HG03280 (cell line): ENCODE data around the gene SMARCB1.

ENCODE experiments used
- ATAC-seq: cut with Tn5 transposase; IDR thresholded peaks from one replicate; pipeline ENCODE4 v1.9.1; 2021; ENCODE audit warnings: mild to moderate bottlenecking, moderate library complexity; ENCODE audit not compliant: unreplicated experiment

SMARCB1 gene

DNA sequence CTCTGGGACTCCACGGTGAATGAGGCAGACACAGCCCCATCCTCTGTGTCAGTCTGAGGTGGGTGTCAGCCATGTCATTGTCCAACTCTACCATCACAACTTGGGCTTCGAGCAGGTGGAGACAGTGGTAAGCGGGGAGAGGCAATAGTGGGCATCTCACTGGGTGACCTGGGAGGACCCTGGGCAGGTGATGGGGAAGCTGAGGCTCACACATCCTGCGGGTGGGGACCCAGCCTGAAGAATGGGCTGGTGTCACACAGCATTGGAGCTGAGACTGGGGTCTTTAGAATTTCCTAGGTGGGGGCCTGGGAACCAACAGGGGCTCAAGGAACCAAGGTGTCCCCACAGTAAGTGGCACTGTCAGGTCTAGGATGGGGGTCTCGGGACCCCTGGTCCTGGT, 7.0 kb upstream of the SMARCB1 start:
- no peak for ATAC-seq

DNA sequence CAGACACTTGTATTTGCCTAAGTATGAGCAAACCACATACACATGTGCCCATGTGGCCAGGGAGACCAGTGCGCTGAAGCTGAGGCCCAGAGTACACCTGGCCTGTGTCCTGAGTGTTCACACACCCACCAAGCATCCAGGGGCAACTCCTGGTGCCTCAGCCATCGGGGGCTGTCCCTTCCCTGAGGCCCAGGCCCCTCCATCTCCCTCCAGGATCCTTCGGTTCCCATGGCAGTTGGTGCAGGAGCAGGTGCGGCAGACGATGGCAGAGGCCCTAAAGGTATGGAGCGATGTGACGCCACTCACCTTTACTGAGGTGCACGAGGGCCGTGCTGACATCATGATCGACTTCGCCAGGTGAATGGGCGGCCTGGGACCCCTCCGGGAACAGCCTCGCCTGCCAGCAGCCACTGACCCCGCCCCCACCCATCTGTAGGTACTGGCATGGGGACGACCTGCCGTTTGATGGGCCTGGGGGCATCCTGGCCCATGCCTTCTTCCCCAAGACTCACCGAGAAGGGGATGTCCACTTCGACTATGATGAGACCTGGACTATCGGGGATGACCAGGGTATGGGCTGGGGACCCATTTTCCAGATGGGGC, 6.5 kb upstream of the SMARCB1 start:
- ATAC-seq = no peak

DNA sequence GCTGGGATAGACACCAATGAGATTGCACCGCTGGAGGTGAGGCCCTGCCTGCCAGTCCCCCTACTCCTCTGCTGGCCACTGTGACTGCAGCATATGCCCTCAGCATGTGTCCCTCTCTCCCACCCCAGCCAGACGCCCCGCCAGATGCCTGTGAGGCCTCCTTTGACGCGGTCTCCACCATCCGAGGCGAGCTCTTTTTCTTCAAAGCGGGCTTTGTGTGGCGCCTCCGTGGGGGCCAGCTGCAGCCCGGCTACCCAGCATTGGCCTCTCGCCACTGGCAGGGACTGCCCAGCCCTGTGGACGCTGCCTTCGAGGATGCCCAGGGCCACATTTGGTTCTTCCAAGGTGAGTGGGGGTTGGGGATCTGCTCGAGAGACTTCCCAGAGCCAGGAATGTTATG, 5.7 kb upstream of the SMARCB1 start:
- ATAC-seq = no peak

DNA sequence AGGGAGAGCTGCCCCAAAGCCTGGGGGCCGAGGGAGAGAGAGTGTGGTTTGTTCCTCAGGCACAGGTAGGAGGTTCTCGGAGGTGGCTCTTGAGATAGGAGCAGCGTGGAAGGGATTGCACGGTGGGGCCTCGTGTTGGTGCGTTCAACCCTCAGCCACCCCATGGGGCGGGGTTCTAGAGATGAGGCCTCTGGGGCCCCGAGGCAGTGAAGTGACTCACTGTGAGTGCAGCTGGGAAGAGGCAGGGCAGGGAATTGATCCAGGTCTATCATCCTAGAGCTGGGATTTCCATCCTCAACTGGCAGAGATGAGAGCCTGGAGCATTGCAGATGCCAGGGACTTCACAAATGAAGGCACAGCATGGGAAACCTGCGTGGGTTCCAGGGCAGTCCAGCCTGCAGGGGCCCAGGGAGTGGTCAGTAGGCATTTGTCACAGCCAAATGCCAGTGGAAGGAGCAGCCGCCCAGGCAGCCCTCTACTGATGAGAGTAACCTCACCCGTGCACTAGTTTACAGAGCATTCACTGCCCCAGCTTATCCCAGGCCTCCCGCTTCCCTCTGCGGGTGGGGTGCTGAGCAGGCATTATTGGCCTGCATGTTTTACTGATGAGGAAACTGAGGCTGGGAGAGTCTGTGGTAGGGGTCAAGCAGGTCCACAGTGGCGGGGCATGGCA, 5.1 kb upstream of the SMARCB1 start:
- no peak for ATAC-seq

DNA sequence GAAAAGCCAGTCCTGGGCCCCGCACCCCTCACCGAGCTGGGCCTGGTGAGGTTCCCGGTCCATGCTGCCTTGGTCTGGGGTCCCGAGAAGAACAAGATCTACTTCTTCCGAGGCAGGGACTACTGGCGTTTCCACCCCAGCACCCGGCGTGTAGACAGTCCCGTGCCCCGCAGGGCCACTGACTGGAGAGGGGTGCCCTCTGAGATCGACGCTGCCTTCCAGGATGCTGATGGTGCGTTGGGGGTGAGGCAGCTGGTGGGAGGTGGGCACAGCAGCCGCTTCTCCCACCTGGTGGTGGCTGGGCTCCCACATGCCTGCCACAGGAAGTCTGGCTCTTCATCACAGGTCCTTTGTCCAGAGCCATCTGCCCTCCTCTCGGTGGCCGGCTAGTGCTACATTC, 4.5 kb upstream of the SMARCB1 start:
- ATAC-seq = no peak

DNA sequence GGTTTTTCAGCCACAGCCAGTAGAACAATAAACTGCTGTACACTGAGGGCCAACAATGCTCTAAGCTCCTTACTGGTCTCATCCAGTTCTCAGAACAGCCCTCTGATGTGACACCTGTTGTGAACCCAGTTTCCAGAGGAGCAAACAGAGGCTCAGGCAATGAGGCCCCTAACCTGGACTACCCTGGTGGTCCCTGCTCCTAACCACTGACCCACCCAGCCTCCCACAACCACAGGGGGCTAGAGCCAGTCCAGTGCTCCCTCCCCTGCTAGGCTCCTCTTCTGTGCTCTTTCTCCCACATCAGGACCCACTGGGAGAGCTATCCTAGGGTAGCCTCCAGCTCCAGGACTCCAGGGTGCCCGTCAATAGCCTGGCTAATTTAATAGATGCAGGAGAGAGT, 4.1 kb upstream of the SMARCB1 start:
- no peak for ATAC-seq

DNA sequence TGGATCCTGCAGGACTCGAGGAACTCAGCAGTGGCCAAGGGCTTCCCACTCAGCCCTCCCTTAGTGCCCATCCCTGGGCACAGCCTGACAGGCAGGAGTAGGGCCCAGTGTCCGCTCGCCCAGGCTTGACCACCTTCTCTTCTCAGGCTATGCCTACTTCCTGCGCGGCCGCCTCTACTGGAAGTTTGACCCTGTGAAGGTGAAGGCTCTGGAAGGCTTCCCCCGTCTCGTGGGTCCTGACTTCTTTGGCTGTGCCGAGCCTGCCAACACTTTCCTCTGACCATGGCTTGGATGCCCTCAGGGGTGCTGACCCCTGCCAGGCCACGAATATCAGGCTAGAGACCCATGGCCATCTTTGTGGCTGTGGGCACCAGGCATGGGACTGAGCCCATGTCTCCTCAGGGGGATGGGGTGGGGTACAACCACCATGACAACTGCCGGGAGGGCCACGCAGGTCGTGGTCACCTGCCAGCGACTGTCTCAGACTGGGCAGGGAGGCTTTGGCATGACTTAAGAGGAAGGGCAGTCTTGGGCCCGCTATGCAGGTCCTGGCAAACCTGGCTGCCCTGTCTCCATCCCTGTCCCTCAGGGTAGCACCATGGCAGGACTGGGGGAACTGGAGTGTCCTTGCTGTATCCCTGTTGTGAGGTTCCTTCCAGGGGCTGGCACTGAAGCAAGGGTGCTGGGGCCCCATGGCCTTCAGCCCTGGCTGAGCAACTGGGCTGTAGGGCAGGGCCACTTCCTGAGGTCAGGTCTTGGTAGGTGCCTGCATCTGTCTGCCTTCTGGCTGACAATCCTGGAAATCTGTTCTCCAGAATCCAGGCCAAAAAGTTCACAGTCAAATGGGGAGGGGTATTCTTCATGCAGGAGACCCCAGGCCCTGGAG, 3.3 kb upstream of the SMARCB1 start:
- no peak for ATAC-seq

DNA sequence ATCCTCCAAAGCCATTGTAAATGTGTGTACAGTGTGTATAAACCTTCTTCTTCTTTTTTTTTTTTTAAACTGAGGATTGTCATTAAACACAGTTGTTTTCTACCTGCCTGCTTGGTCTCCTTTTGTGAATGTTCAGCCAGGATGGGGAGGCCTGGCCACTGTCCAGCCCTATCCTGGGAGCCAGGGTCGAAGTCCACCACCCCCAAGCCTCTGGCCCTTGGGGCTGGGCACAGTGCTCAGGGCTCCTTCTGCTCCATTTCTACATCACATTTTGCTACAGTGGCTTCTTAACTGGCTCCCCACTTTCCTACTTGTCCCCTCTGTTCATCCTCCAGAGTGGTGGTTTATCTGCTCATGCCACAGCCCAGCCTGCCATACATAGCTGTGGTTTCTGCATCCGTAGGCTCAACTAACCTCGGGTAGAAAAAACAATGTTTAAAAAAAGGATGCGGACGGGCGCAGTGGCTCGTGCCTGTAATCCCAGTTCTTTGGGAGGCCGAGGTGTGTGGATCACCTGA, 2.5 kb upstream of the SMARCB1 start:
- no peak for ATAC-seq

DNA sequence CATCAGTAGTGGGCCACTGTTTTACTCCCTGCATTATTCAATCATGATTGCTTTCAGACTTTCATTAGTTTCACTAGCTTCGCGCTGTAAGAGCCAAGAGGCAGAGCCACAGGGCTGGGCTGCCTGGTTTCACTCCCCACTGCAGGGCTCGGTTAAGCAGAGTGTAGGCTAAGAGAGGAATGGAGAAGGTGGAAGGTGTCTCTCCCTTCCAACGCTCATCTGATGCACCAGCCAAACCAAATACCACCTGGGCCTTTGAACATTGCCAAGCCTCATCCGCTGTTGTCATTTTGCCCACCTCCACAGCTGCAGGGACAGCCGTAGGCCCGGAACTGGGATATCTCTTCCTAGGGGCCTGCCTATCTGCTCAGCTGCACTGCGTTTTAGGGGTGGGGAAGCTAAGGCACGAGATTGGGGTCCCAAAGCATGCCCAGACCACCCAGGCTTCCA, 480 bp upstream of the SMARCB1 start:
- no peak for ATAC-seq

DNA sequence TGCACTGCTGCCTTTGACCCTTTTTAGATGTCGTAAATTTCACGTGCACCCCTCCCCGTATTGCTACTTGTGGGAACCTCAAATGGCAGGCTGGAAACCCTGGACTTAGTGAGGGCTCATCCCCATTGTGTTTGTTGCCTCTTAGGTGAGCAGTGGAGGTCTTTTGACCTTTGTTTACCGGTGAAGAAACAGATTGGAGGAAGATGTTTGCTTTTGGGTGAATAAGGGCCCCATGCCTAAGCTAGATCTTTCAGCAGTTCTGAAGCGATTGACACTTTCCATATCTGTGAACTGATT, 782 bp downstream of the SMARCB1 start:
- no peak for ATAC-seq

DNA sequence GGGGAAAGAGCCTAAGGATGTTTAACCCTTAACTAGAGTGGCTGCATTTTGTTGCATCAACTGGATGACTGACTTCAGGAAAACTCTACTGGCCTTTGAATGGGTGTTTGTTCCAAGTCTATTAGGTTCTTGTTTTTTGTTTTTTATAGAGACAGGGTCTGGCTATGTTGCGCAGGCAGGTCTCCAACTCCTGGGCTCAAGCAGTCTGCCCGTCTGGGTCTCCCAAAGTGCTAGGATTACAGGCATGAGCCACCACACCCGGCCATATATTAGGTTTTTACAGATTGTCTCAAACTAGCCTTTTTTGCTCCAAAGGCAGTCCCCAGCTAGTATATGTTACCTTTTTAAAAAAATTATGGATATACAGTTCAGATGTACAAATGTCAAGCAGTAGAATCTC, 1.1 kb downstream of the SMARCB1 start:
- ATAC-seq = no peak

DNA sequence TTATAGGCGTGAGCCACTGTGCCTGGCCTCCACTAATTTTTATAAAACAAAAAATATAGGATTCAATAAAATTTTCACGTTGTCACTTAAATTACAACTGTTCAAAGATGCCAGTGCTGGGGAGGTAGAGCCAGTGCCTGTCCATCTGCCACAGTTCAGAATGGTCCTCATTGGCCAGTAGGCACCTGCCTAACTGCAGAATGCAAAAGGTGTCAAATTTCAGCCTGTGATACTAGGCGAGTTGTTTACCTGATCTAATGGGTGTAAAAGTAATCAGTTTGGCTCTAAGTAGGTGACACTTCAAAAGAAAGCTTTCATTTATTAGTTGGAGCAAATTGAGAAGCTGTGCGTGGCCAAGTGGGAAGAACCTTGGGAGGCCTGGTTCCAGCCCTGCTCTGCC, 2.4 kb downstream of the SMARCB1 start:
- ATAC-seq = no peak

DNA sequence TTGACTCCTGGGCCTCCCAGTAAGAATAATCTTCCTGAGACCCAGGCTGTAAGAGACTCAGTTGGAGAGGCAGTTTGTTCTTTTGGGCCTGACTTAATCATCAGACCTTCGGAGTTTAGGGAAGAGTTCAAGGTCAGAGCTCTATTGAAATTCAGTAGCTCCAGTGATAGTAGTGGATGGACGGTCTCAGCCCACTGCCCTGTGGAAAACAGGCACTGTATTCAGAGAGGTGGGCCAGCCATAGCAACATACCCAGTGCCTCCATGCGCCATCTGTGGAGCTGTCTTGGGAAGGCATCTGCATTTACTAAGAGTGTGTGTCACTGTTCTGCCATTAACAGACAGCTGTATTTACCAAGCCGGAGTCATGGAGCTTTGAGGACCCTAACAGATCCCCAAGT, 2.9 kb downstream of the SMARCB1 start:
- ATAC-seq = no peak

DNA sequence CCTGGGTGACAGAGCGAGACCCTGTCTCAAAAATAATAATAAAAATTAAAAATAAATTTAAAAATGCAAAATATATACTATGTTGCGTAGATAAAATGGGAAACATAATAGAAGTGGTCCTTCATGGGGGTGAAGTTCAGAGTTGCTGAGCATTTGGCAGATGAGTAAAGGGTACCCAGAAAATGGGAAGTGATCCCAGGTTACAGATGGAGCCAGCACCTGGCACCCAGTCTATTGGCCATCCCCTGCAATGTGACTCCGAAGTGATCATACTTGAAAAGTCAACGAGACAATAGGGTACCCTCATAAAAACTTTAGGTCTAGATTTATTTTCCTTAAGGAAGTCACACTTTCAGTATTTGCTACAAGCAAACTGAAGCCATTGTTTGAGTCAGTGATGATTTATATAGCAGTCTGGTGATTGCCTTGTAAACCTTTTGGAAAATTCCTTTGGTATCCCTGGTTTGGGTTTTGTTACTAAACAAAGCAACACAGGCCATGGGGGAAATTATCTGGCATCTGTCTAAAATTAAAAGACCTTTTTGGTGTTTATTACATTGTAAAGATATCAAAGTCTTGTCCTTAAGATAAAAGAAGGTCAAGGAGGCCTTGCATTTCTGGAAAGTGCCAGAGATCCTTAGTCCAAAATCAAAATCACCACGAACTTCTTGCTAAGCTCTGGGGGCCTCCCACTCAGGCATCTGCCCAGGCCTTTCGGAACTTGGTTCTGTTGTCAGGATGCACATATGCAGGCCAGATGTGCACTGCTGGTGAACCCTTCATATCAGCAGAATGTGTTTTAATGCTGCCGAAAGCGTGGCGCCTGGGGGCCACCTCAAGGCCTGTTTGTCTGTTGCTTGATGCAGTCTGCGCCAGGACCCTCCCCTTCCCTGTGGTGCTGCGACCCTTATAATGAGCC, 4.3 kb downstream of the SMARCB1 start:
- no peak for ATAC-seq

DNA sequence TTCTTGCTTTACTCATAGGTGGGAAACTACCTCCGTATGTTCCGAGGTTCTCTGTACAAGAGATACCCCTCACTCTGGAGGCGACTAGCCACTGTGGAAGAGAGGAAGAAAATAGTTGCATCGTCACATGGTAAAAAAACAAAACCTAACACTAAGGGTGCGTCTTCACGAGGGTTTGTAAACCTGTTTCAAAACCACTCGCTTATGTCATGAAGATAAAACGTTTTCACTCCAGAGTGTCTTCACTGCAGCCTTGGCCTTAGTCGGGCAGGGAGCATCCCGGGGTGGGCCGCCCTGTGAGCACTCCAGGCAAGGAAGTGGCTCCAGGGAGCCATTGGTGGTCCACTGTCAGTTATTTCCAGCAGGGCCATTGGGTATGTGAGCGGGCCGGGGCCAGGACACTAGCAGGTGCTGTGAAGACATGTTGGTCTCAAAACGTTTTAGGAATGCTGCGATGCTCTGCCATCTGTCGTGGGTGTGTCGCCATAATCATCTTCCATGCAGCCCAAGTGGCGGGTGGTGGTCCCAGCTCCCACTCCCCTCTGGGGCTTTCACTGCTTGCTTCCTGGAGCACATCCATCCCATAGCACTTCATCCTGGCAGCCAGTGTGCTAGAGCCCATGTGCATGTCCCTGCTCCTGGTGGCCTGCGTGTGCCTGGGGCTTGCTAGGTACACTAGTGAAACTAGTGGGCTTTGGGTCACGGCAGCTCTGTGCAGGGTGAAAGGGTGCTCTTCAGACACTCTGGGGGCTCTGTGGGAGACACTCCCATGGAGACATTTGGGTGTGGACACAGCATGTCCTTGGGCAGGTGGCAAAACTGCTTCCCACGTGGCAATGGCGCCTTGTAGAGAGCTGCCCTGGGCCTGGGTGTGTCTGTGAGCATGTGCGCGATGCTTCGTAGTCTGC, 5.2 kb downstream of the SMARCB1 start:
- ATAC-seq = no peak

DNA sequence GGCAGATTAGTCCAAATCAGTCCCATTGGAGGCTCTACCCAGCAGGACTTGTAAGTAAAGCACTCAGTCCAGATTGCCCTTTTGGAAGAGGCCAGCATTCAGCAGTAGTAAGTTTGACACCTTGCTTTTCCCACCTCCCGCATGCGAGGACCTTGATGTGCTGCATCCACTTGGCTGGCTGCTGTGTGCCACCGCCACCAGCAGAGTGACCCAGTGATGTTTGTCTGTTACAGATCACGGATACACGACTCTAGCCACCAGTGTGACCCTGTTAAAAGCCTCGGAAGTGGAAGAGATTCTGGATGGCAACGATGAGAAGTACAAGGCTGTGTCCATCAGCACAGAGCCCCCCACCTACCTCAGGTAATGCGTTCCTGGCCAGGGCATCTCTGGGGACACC, 6.6 kb downstream of the SMARCB1 start:
- ATAC-seq = no peak

DNA sequence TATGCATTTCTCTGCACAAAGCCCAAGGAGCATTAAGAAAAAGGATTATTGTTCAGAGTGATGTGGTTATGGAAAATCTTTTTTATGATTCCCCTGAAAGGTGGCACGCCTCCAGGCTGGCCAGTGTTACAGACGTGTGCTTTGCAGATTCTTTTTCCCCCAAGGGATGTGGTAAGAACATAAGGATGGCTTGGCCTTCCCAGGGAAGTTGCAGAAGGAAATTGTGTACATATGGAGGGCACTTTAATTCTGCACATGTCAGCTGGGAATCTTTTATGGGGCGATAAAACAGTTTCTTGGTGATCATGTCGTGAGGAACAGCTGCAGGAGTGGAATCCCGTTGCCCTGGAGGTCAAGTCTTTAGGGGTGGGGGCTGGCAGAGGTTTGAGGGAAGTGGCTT, 9.7 kb downstream of the SMARCB1 start:
- no peak for ATAC-seq

DNA sequence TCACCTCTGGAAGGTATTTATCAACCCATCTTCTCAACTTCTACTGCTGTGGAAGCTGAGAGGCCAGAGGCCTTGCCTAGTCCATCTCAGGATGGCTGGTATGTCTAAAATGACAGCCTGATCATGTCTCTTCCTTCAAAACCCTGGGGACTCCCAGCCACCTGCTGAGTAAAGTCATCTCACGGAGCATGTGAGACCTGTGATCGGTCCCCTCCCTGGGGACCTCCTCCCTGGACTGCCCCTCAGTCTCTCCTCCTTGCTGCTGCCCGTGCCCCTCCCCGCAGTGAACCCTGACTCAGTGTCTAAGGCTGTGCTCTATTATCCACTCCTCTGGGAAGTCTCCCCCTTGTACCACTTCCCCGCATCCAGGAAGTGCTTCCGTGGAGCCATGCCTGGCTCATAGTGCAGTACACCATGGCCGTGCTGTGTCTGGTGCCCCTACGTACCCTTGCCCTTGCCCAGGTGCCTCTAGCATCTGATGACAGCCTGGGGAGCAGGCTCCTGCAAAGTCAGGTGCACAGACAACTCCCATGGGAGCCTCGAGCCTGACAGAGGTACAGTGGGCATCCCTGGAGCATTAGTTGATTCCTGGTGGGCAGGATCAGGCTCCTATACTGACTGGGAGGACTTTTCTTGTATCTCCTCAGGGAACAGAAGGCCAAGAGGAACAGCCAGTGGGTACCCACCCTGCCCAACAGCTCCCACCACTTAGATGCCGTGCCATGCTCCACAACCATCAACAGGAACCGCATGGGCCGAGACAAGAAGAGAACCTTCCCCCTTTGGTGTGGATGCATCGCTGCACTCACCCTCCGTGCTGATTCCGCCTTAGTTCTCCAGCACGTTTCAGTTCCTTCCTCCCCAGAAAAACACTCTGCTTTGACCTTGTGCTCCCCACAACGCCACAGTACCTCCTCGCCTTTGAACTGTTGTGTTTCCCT, 13.8 kb downstream of the SMARCB1 start:
- ATAC-seq = no peak
